Right atrium auricular region (tissue), 2 donors: ENCODE data around the gene APOOL. TPM values are rescaled to one million over a fixed set of nuclear protein-coding genes. Genes with fewer than 3 reads are reported as not detected.
"Not testable (repeated sequence)": the region's sequence is repeated elsewhere in the genome, so short reads cannot be mapped to it uniquely, and the experiment has no call there.

ENCODE experiments used
- DNase-seq: peaks from one replicate; pipeline ENCODE4 v3.0.0-alpha.2; 2019; ENCODE audit warnings: low spot score
- H3K27ac ChIP-seq, 2 donors: fragments of 200-600 bp; sonication (generic); 1 replicate in 1 of 2; 2 replicates in 1 of 2; pipeline ENCODE4 v1.5.1; 2016 to 2019
- H3K27me3 ChIP-seq, 2 donors: fragments of 200-600 bp; sonication (generic); one replicate each; pipeline versions ENCODE4 v1.5.1 to v1.6.0; 2017 to 2019
- H3K36me3 ChIP-seq: fragments of 200-600 bp; sonication (generic); one replicate; pipeline ENCODE4 v1.5.1; 2016
- H3K4me1 ChIP-seq, 2 donors: fragments of 200-600 bp; sonication (generic); one replicate each; pipeline versions ENCODE4 v1.5.1 to v1.6.0; 2017 to 2019
- H3K4me3 ChIP-seq, 2 donors: fragments of 200-600 bp; sonication (generic); 1 replicate in 1 of 2; 2 replicates in 1 of 2; pipeline ENCODE4 v1.5.1; 2017 to 2019; ENCODE audit warnings: mild to moderate bottlenecking in 1 of 2, moderate library complexity in 1 of 2
- H3K9me3 ChIP-seq, 2 donors: fragments of 200-600 bp; sonication (generic); one replicate each; pipeline ENCODE4 v1.5.1; 2019
- total RNA-seq, 2 donors: library from RNA; depleted of rRNA; stranded (reverse); fragments of >200 nt; gene quantifications; one replicate each; pipeline ENCODE4 v1.1.0, GENCODE V29; 2016
- TF ChIP-seq, protein P1 (sequence below), 2 donors: fragments of 200-600 bp; sonication (generic); IDR thresholded peaks; one replicate each; pipeline ENCODE4 v1.5.1; 2019; ENCODE audit warnings: antibody characterized with exemption in 2 of 2

Gene APOOL
- total RNA-seq, 2 donors from 2014 or later, result 13.5 to 24.8 TPM

DNA sequence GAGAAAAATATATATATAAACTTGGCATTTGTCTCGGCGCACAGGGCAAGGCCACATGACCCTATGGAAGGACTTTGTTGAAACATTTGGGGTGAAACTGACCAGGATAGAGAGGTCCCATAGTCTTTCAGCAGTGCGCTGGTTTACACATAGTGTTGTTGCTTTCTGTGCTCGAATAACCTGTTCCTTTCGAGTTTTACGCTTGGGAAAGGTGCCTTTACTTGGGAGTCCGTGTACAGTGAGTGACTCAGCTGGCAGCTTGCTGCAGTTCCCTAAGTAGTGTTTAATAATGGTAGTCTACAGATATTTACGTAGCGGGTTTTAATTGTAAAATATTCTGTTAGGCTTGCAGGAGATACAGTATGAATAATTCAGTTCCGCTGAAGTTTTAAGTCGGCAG lies 578 bp downstream of the APOOL start:
- DNase-seq, result no peak
- H3K27ac ChIP-seq, result peak overlapping the region; percentile 55 to 68
- H3K4me3 ChIP-seq, result peak overlapping the region; percentile 50 to 61

DNA sequence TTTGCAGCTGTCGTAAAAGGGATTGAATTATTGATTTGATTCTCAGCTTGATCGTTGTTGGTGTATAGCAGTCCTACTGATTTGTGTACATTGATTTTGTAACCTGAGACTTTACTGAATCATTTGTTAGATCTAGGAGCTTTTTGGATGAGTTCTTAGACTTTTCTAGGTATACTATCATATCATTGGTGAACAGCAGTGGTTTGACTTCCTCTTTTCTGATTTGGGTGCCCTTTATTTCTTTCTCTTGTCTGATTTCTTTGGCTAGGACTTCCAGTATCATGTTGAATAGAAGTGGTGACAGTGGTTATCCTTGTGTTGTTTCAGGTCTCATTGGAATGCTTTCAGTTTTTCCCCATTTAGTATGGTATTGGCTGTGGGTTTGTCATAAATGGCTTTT lies 8.4 kb downstream of the APOOL start:
- no peaks in the 10 kb centered on the region for H3K4me1 ChIP-seq
- no peaks in the 10 kb centered on the region for H3K9me3 ChIP-seq
- H3K27ac ChIP-seq, result no peak overlapping the region
- DNase-seq, result no peak
- TF ChIP-seq, protein P1, sequence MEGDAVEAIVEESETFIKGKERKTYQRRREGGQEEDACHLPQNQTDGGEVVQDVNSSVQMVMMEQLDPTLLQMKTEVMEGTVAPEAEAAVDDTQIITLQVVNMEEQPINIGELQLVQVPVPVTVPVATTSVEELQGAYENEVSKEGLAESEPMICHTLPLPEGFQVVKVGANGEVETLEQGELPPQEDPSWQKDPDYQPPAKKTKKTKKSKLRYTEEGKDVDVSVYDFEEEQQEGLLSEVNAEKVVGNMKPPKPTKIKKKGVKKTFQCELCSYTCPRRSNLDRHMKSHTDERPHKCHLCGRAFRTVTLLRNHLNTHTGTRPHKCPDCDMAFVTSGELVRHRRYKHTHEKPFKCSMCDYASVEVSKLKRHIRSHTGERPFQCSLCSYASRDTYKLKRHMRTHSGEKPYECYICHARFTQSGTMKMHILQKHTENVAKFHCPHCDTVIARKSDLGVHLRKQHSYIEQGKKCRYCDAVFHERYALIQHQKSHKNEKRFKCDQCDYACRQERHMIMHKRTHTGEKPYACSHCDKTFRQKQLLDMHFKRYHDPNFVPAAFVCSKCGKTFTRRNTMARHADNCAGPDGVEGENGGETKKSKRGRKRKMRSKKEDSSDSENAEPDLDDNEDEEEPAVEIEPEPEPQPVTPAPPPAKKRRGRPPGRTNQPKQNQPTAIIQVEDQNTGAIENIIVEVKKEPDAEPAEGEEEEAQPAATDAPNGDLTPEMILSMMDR (IDR thresholded peaks at IDR 0.05), result no peak
- H3K27me3 ChIP-seq, result no peaks in the 10 kb centered on the region
- no peak overlapping the region for H3K4me3 ChIP-seq
- no peaks in the 10 kb centered on the region for H3K36me3 ChIP-seq

More for the DNA sequence above, 578 bp downstream of the APOOL start:
- Histone ChIP-seq H3K9me3 (no peaks in the 10 kb centered on the region), H3K27me3 (no peaks in the 10 kb centered on the region), H3K36me3 (no peaks in the 10 kb centered on the region), H3K4me1 (peaks cover 0 to 8% of the 10 kb centered on the region in 2 donors)
- TF ChIP-seq, protein P1 (IDR thresholded peaks at IDR 0.05), result no peak

DNA sequence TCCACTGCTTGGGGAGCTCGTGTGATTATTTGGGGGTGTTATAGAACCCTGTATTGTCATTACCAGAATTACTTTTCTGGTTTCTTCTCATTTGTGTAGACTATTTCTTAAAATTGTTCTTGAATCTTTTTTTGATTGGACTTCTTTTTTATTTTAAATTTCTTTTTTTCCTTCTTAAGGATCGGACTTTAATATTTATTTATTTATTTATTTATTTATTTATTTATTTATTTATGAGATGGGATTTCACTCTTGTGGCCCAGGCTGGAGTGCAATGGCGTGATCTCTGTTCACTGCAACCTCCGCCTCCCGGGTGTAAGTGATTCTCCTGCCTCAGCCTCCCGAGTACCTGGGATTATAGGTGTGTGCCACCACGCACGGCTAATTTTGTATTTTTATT lies 11.7 kb downstream of the APOOL start:
- H3K4me1 ChIP-seq, DNase-seq, H3K36me3 ChIP-seq, H3K4me3 ChIP-seq, H3K27me3 ChIP-seq, H3K27ac ChIP-seq: not testable (repeated sequence)
- H3K9me3 ChIP-seq, result peaks cover 0 to 15% of the 10 kb centered on the region in 2 donors

DNA sequence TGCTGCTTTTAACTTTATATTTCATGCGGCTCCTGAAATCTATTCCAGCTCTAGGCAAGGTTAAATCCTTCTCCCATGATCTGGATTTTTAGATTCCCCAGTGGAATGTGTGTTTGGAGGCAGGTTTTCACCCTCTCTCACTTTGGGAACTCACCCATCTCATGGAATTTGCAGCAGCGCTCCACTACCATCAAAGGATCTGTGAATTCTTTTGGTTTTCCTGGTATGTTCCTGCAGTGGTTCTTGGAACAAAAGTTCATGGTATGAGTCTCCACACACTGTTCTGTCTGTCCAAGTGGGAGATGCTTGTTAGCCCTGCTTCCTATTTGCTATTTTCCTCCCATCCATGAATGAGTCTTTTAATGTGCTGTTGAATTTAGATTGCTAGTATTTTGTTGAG lies 14.0 kb downstream of the APOOL start:
- no peak overlapping the region for H3K4me3 ChIP-seq
- no peak for DNase-seq
- no peaks in the 10 kb centered on the region for H3K4me1 ChIP-seq
- H3K27me3 ChIP-seq, result no peaks in the 10 kb centered on the region
- H3K27ac ChIP-seq, result no peak overlapping the region
- no peaks in the 10 kb centered on the region for H3K36me3 ChIP-seq
- TF ChIP-seq, protein P1 (IDR thresholded peaks at IDR 0.05), result no peak
- H3K9me3 ChIP-seq, result peaks cover 0 to 15% of the 10 kb centered on the region in 2 donors

DNA sequence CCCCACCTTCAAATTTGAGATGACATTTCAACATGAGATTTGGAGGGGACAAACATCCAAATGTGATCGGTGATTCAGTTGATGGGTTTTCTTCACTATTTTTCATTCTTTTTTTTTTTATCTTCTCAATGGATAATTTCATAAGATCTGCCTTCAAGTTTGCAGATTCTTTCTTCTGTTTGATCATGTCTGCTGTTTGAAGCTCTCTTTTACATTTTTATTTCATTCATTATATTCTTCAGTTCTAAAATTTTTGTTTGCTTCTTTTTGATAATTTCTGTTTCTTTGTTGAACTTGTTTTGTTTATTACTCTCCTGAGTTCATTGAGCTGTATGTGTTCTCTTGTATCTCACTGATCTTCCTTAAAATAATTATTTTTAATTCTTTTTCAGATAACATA lies 14.8 kb downstream of the APOOL start:
- no peaks in the 10 kb centered on the region for H3K4me1 ChIP-seq
- no peak overlapping the region for H3K27ac ChIP-seq
- TF ChIP-seq, protein P1 (IDR thresholded peaks at IDR 0.05), result no peak
- H3K27me3 ChIP-seq, result no peaks in the 10 kb centered on the region
- no peak overlapping the region for H3K4me3 ChIP-seq
- DNase-seq, result no peak
- peaks cover 0 to 15% of the 10 kb centered on the region in 2 donors for H3K9me3 ChIP-seq
- H3K36me3 ChIP-seq, result no peaks in the 10 kb centered on the region

DNA sequence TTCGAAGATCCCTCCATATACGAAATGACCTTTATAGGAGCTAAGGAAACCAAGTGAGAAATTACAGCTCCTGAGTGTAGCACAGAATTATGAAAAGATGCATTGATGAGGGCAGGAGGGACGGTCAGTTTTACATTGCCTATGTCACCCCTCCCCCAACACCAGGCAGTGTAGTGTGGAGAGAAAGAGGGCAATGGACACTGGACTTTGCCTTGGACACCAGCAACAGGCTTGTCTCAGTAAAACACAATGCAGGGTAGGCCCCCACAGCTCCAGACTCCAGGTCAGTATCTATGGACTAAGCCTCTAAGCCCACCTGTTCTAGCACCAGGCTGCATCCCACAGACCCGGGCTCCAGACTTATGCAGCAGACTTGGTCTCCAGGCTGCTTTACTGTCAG lies 16.5 kb downstream of the APOOL start:
- no peak for DNase-seq
- Histone ChIP-seq H3K27ac (no peak overlapping the region), H3K27me3 (no peaks in the 10 kb centered on the region), H3K36me3 (no peaks in the 10 kb centered on the region), H3K9me3 (peaks cover 0 to 15% of the 10 kb centered on the region in 2 donors), H3K4me1 (no peaks in the 10 kb centered on the region), H3K4me3 (no peak overlapping the region)
- TF ChIP-seq, protein P1 (IDR thresholded peaks at IDR 0.05), result no peak
